GM18858 (cell line): ENCODE data around the gene AGAP1.

Source experiments
- ATAC-seq: cut with Tn5 transposase; IDR thresholded peaks from one replicate; pipeline ENCODE4 v1.9.1; 2021; ENCODE audit not compliant: unreplicated experiment

Gene AGAP1

DNA sequence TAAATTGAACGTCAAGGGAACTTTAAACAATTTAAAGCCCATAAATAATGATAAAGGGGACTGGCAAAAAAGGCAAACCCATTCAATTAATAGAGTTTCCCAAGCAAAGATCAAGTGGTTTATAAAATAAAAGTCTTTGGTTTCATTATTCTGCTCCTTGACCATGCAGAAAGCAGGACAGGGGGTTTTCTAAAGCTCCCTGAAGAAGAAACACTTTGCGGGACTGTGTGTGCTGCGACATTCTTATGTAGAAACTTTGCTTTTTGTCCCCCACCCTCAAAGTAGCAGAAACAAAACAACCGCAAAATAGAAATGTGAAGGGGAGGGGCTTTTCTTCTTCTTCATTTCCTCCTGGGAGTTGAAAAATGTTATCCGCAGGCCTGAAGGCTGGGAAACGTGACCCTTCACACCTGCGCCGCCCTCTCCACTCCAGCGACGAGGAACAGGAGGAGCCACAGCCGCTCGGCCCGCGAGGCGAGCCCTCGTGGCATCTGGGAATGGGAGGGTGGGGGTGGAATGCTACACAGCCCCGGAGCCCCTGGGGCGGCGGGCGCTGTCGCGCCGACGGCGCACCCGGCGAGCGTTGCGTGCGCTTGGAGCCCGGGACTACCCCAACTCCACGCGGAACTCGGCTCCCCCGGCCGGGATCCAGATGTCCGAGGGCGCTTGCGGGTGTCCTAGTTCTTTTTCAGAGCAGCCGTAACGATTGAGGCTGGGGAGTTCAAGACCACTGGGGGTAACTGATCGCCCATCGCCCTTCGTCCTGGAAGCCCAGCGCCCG lies 678.6 kb downstream of the AGAP1 start:
- ATAC-seq = no peak

DNA sequence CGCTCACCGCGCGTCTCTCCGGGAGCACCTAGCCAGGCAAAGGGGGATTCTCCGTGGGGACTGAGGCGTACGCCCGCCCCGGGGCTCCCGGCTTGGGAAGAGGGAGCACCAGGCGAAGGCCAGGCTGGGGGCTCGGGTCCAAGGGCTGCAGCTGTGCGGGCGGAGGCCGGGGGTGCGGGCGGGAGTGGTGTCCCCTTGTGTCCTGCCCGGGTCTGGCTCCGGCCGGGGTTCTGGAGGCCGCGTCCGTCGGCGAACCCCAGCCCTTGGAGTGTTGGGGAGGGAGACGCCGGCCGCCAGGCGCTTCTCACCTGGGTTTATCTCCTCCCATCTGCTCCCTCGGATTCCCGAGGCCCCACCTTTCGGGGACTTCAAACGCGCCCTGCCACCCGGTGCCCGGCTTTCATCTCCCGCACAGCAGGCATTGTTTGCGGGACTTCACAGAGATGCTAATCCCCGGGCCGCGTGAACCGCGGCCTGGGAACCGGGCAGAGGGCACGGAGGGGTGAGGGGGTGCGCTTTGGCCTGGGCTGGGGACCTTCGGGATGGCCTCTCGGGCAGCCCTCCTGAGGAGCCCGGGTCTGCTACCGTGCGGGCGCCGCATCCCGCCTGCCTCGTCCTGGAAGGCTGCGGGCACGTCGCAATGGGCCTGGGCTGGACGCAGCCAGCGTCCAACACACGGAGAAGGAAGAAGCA lies 679.3 kb downstream of the AGAP1 start:
- ATAC-seq = no peak

DNA sequence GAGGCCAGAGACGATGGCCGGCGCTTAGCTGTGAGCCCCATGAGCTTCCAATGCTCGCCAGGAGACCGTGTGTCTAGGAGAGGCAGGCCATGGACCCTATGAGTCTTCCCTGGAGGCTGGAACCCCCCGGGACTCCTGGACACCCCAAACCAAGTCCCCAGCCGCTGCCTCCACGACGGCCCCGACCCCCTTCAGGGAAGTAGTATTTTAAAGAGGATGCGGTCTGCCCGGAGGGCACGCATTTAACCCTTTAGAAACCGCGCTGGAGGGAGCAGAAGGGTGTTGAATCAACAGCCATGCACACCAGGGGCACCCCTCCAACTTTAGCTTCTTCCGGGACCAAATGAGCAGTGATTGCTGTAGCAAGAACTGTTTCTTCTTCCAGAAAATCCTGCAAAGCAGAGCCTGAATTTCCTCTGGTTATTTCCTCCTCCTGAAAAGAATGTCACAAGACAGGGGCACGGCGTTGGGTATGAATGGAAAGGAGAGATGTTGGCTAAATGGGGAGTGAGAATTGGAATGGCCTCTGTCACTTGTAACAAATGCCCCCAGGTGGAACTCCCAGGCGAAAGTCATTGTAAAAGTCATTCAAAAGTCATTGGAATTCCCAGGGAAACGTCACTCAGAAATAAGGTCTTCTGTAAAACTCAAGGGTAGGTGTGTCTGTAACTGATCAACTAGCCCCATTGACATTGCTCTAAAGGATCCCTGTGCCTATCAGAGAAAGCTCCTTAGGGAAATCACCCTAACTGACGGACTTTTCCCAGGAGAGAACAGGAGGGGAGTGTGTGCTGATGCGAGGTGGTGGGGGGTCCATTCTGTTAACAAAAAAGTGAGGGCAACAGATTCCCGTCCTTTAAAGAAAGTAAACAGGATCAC lies 680.1 kb downstream of the AGAP1 start:
- ATAC-seq = no peak

DNA sequence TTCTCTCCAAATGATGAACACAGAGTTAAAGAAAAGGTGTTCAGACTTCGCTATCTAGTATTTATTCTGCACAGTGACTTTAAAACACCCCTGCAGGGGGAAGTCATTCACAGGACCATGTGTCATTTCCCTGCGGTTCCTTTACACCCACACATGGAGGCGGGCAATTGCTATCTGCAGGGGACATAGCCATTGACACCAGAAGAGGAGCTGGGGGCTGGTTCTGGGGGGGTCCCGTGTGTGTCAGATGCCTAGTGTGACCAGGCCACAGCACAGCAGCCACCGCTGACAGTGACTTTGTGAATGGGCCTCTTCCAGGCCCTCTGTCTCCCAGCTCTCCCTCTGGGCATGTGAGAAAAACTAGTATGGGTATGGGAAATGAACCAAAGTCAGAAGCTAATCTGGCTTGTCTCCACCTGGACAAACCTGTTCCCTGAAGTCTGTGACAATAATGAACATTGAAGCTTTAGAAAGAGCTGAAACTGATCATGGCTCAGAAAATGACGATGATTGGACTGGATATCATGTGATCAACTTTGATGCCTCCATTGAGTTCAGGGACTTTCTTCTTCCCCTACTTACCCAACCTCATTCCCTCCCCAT lies 681.8 kb downstream of the AGAP1 start:
- no peak for ATAC-seq

DNA sequence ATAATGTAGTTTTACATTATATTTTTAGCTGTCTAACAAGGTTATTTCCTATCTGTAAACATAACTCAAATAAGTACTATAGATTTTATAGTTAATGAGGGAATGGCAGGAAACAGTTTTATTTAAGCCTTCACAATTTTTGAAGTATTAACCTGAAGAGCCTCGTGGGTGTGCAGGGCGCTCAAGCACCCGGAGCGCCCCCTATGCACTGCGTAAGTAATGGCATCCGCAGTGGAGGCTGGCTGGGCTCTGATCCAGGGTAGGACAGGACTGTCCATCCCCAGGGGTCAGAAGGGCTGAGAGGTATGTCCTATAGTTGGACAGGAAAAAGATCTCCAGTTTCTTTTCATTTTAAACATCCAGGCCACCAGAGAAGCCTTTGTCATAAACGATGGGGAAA lies 682.6 kb downstream of the AGAP1 start:
- ATAC-seq = no peak

DNA sequence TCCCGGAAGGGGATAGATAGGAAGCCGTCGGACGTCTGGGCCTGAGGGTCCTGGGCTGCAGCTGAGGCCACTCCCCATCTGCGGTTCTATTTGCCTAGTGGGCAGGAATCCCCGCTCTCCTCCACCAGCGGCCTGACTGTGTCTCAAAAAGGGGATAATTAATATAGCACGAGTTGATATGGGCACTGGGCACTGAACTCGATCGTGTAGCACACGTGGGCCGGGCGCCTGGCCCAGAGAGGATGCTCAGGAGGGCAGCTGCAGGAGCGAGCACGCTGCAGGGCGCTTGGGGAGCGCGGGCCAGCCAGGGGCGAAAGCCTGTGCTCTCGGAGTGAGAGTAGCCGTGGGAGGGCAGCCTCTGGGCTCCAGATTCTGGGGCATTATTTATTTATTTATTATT lies 683.1 kb downstream of the AGAP1 start:
- ATAC-seq = no peak

DNA sequence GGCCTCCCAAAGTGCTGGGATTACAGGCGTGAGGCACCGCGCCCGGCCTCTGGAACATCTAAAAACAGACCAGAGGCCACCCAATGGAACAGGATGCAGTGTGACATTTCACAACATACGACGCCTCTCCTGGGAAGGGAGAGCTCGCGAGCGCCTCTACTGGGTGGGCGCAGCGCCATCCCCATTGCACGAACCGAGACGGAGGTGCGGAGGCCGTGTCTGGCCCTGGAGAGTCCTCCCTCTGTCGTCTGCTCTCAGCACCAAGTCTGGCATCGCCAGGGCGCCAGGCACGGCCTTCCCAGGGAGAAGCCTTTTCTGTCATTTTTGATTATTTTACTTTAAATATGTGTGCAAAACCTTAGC lies 683.7 kb downstream of the AGAP1 start:
- ATAC-seq = no peak

DNA sequence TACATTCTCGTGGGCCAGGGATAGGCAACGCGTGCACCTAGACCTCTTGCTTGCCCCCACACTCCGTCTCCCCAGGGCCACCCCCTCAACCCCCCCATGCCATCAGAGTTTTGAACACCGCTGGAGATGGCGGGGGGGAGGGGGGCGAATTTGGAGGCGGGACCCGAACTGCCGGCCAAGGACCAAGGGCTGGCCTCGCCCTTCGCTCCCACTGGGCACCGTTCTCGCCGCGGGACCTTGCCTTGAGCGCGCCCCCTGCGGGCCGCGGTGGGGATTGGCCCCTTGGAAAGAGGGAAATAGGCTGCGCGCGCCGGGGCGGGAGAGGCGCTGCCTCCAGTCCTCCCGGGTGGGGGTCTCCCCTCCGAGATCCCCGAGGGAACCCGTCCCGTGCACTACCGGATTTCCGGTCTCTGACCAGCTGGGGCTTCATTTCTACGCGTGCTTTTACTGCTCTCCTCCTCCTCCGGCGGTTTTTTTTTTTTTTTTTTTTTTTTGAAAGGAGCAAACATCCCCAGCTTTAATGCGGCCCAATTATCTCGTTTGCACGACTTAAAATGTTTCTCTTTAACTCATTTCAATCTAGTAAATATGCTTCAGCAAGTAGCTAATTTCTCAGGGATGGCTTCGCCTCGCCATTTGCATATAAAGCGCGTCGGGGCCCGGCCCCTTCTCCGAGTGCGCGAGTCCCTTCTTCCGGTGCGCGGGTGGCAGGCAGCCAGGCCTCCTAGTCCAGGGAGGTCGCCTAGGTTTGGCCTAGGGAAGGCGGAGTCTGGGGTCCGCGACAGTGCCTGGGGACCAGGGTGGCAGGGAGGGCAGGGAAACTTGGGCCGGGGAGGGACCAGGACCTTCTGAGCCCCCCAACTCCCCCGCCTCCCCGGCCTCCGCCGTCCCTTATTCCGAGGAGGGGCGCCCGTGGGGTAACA lies 684.4 kb downstream of the AGAP1 start:
- no peak for ATAC-seq

DNA sequence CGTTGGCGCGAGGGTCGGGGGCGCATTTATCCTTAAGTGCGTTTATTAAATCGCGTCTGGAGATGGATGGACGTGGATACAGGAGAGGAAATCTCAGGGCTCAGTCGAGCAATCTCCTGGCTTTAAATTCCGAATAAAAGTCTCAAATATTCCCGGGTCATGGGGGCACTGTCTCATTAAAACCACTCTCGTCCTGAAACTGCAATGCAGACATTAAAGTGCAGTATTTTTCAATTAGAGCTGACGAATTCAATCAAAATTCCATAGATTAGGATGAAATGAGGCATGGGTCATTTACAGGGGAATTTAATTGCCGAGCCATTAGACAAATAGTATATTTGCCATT lies 685.0 kb downstream of the AGAP1 start:
- ATAC-seq = no peak

DNA sequence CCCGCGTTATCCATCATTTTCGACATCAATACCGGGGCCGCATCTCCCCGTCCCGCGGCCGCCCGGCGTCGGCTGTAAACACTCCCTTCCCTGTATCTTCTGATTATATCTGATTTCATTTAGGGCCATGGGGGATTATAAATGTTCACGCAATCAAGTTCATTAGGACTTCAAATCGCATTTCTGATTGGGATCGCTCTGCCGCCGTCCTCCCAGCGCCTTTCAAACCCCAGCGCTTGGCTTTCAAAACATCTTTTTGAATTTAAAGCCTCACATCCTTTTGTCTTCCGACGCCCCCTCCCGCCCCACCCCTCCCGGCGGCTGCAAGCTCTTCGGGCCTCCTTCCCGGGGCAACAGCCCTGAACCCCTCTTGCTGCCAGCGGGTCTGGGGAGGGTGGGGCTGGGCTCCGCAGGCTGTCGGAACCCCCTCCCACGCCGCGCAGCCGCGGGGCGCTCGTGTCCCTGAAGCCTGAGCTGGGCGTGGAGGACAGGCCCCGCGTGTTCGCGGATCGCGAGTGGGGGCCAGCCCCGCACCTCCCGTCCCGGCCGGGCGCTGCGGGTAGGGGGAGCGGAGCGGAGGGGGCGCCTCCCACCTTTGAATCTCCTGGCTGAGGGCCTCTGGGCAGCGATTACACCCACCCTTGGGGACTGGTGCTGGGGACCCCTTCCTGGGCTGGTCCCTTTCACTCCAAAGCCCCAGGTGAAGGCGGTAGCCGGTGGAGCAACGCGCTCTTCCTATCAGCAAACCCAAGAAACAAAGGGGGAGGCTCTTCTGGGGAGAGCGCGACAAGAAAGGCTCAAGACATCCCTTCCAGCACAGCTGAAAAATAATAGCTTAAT lies 685.6 kb downstream of the AGAP1 start:
- no peak for ATAC-seq

DNA sequence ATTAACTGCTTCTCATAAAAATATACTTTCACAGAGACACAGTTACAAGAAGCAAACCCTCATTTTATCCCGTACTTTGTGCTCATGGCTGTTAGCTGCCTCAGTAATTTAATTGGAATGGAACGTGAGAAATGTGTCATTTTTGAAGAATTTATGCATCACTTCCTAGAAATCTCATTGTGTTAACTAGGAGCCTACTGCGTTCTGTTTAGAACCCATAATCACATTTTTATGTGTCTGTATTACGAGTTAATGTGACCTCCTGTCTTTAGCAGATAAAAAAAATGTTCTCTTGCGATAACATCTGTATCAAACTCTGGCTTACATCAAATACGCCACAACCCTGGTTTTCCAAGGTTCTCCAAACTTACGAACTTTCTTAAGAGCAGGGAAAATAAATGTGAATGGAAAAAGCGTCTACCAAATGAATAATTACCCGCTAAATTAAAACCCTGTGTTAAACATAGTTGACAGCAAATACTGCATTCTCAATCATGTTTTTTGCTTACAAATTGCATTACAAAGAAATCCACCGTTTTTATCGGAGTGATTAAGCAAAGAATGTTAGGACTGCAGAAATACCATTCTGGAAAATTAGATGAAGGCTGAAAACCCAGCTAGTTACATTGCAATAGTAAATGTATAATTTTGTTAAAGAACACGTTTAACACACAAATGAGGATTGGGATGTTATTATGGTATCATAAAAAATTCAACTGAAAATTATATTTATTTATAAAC lies 686.4 kb downstream of the AGAP1 start:
- ATAC-seq = no peak

DNA sequence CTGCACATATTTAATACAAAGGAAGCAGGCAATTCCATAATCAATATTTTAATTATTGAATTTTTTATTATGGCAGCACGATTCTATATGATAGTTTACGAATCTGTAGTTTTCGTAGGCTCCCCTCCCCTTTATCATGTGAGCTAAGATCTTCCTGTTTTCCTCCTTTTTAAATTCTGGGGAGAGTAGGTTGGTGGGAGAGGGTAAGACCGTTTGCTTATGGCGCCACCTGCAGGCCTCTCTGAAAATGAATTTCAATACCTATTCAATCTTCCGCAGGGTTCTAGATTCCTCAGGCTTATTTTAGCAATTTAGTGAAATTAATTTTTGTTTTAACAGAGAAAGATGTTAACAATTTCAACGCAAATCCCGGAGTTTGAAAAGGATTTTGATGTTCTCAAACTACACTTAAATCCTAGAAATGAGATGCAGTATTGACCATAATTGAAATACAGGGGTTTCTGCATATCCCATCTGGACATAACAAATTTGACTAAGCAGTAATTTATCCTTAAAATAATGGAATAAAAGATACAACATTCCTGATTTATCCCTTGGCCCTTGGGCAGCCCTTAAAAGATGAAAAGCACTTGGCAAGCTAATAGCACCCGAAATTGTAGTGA lies 687.1 kb downstream of the AGAP1 start:
- no peak for ATAC-seq
